Measurements from ENCODE around the gene SMG5. TPM values are rescaled to one million over a fixed set of nuclear protein-coding genes. Genes with fewer than 3 reads are reported as not detected.

Gene SMG5
- total RNA-seq, 1 experiment from 2014 or later: 63.3 TPM

- POLR2A ChIA-PET (ENCODE audit: unreplicated experiment): no interaction called here
- CTCF ChIA-PET: no interaction called here
- BruUV-seq (replicated peaks): no TSS peak
These were observed 33.0 kb downstream of the SMG5 start for GRCh38 chr1:156249593-156249992.

DNA sequence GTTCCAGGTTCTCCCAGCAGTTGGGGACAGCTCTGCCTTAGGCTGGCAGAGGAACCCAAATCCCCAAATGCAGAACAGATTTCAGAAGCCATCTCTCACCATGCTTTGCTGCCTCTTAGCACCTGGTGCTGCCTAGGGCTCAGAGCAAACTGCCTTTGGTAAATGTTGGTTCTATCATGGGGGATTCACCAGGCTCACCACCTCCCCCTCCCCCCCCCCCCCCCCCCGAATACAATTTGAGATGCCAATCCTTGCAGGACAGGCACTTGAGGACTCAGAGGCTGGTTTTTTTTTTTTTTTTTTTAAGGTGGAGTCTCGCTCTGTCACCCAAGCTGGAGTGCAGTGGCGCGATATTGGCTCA lies 34.3 kb downstream of the SMG5 start:
- ChIA-PET CTCF (no interaction called here), POLR2A (ENCODE audit: unreplicated experiment) (no interaction called here)
- Histone ChIP-seq H3K4me3 (no peak overlapping the region), H3K4me1 (replicated peaks; ENCODE audit: insufficient read depth) (no peaks in the 10 kb centered on the region), H3K4me2 (no peak overlapping the region), H3K9me2 (ENCODE audit: insufficient read depth) (no peaks in the 10 kb centered on the region), H4K20me1 (ENCODE audit: insufficient read depth) (no peaks in the 10 kb centered on the region; the same call in 1 of the 2 replicates), H2AFZ (no peak overlapping the region), H3K9me3 (ENCODE audit: insufficient read depth, low read depth) (no peaks in the 10 kb centered on the region), H3K27ac (no peak overlapping the region), H3K36me3 (ENCODE audit: low read depth) (peaks cover 12% of the 10 kb centered on the region; the same call in 1 of the 2 replicates), H3K27me3 (ENCODE audit: insufficient read depth, low read depth) (no peaks in the 10 kb centered on the region), H3K79me2 (ENCODE audit: low read depth) (no peaks in the 10 kb centered on the region), H3F3A (ENCODE audit: insufficient read depth, low read depth) (peaks cover 18% of the 10 kb centered on the region; the same call in 1 of the 2 replicates)
- no peak for DNase-seq
- TF ChIP-seq, protein P1, sequence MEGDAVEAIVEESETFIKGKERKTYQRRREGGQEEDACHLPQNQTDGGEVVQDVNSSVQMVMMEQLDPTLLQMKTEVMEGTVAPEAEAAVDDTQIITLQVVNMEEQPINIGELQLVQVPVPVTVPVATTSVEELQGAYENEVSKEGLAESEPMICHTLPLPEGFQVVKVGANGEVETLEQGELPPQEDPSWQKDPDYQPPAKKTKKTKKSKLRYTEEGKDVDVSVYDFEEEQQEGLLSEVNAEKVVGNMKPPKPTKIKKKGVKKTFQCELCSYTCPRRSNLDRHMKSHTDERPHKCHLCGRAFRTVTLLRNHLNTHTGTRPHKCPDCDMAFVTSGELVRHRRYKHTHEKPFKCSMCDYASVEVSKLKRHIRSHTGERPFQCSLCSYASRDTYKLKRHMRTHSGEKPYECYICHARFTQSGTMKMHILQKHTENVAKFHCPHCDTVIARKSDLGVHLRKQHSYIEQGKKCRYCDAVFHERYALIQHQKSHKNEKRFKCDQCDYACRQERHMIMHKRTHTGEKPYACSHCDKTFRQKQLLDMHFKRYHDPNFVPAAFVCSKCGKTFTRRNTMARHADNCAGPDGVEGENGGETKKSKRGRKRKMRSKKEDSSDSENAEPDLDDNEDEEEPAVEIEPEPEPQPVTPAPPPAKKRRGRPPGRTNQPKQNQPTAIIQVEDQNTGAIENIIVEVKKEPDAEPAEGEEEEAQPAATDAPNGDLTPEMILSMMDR (conservative IDR thresholded peaks at IDR 0.05): no peak
- TF ChIP-seq EZH2 (IDR thresholded peaks at IDR 0.05; ENCODE audit: low read depth): no peak
- BruUV-seq (replicated peaks): no TSS peak
- intact Hi-C loops (cut with micrococcal nuclease; ENCODE audit: unreplicated experiment): no loop called here

More at GRCh38 chr1:156249593-156249992, 33.0 kb downstream of the SMG5 start:
- peaks cover 17% of the 10 kb centered on the region; the same call in 1 of the 2 replicates for H3F3A ChIP-seq (ENCODE audit: insufficient read depth, low read depth)
- H3K9me3 ChIP-seq (ENCODE audit: insufficient read depth, low read depth): no peaks in the 10 kb centered on the region
- TF ChIP-seq, protein P1 (conservative IDR thresholded peaks at IDR 0.05): no peak
- no peak for TF ChIP-seq EZH2 (IDR thresholded peaks at IDR 0.05; ENCODE audit: low read depth)
- H3K27ac ChIP-seq: no peak overlapping the region
- intact Hi-C loops (cut with micrococcal nuclease; ENCODE audit: unreplicated experiment): no loop called here
- no peaks in the 10 kb centered on the region for H4K20me1 ChIP-seq (ENCODE audit: insufficient read depth)
- DNase-seq: no peak
- H3K79me2 ChIP-seq (ENCODE audit: low read depth): no peaks in the 10 kb centered on the region
- no peak overlapping the region for H2AFZ ChIP-seq
- no peaks in the 10 kb centered on the region for H3K9me2 ChIP-seq (ENCODE audit: insufficient read depth)
- H3K27me3 ChIP-seq (ENCODE audit: insufficient read depth, low read depth): no peaks in the 10 kb centered on the region
- H3K4me1 ChIP-seq (replicated peaks; ENCODE audit: insufficient read depth): no peaks in the 10 kb centered on the region
- H3K4me2 ChIP-seq: no peak overlapping the region
- peaks cover 20% of the 10 kb centered on the region; the same call in 1 of the 2 replicates for H3K36me3 ChIP-seq (ENCODE audit: low read depth)
- no peak overlapping the region for H3K4me3 ChIP-seq

DNA sequence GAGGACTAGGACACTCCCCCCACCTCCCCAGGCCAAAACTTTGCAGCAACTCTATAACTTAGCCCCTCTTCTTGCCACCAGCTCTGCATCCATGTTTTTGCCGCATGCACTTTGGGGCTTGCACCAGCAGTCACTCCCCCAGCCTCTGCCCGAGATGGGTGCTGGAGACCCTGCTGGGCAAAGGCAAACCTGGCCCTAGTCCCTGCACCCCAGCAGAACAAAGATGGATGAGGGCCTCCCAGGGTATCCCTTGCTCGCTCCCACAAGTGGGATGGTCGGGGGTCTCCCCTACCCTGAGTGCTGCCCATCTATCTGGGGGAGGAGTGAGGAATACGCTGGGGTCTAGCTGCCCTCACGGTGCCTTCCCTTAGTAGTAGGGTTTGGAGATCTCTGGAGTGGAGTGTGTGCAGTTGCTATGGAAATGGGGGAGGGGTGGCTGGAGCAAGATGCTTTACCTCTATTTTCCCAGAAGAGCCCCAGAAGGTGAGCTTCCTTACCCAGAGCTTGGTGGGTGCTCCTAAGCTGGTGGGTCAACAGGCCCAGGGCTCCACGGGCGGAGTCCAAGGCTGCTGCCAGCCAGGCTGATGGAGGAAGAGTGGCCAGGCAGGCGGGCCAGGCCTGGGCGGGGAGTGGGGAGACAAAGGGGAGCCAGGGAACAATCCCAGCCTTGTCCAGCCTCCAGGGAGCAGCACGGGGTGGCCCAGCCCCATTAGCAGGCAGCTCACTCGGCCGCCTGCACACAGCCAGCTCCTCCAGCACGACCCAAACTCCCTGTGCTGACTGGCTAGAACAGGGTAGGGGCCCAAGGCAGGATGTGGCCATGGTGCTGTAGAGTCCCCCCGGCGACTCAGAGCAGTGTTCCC lies 34.9 kb downstream of the SMG5 start, which contains the start of gene PAQR6:
TSS of gene PAQR6 (minus strand) at position 597 of the 863 bp plus-strand sequence. CDS start 1,325 bp downstream, outside the sequence.
- Histone ChIP-seq H3K9me2 (ENCODE audit: insufficient read depth) (no peaks in the 10 kb centered on the region), H3K36me3 (ENCODE audit: low read depth) (peaks cover 12% of the 10 kb centered on the region; the same call in 1 of the 2 replicates), H4K20me1 (ENCODE audit: insufficient read depth) (no peaks in the 10 kb centered on the region; the same call in 1 of the 2 replicates), H3K27ac (no peak within 1 kb of the TSS), H3K27me3 (ENCODE audit: insufficient read depth, low read depth) (no peaks in the 10 kb centered on the region), H3K4me1 (replicated peaks; ENCODE audit: insufficient read depth) (no peaks in the 10 kb centered on the region), H3F3A (ENCODE audit: insufficient read depth, low read depth) (peaks cover 21% of the 10 kb centered on the region; the same call in 1 of the 2 replicates), H3K4me3 (no peak within 1 kb of the TSS), H3K4me2 (no peak within 1 kb of the TSS), H3K79me2 (ENCODE audit: low read depth) (no peaks in the 10 kb centered on the region), H3K9me3 (ENCODE audit: insufficient read depth, low read depth) (no peaks in the 10 kb centered on the region), H2AFZ (no peak within 1 kb of the TSS)
- BruUV-seq (replicated peaks): no TSS peak
- DNase-seq: no peak
- POLR2A ChIA-PET (ENCODE audit: unreplicated experiment): interaction anchor here (0.6 kb wide), 1 partner anchor 54 kb away, joined by 3 read pairs; no protein-coding TSS in a partner anchor
- CTCF ChIA-PET: no interaction called here
- TF ChIP-seq, protein P1 (conservative IDR thresholded peaks at IDR 0.05): no peak
- no peak for TF ChIP-seq EZH2 (IDR thresholded peaks at IDR 0.05; ENCODE audit: low read depth)
- intact Hi-C loops (cut with micrococcal nuclease; ENCODE audit: unreplicated experiment): no loop called here
